HepG2 (cell line): Measurements from ENCODE around the gene SAMD4A. TPM values are rescaled to one million over a fixed set of nuclear protein-coding genes. Genes with fewer than 3 reads are reported as not detected.

Experiments used
- ATAC-seq: fragments of 200-7000 bp; cut with Tn5 transposase; 3 replicates; pipeline ENCODE4 v1.9.1; 2020; ENCODE audit warnings: mild to moderate bottlenecking, moderate library complexity
- BruUV-seq: library from RNA; stranded (reverse); fragments of 400-500 nt; replicated peaks from 2 replicates; lab custom pipeline; 2021; lab: Mats Ljungman, UMichigan
- CTCF ChIA-PET: fragments of 300-600 bp; formaldehyde crosslinking; extraction: SDS; loops from one replicate; lab custom pipeline; 2021; ENCODE audit warnings: low total read pairs, inconsistent platforms, low intra/inter-chr PET ratio; lab: Yijun Ruan, JAX
- POLR2A ChIA-PET: fragments of 350-600 bp; sonication (Branson Sonifier 250); formaldehyde crosslinking; loops from one replicate; lab custom pipeline; 2020; ENCODE audit warnings: antibody characterized with exemption, inconsistent platforms; lab: Yijun Ruan, JAX
- DNase-seq: peaks from one replicate; pipeline ENCODE4 v3.0.0-alpha.2; 2015; ENCODE audit warnings: low spot score
- FAIRE-seq: peaks from 3 replicates; lab custom pipeline; 2011; peaks lifted over from hg19 to GRCh38; lab: Jason Lieb, UNC
- H2AFZ ChIP-seq: one replicate; pipeline ENCODE4 v1.6.1; 2011; ENCODE audit warnings: low read length, inconsistent platforms
- H3K27ac ChIP-seq: fragments of 300-600 bp; 3 replicates; pipeline ENCODE4 v1.8.0; 2011; ENCODE audit warnings: mixed run types, mild to moderate bottlenecking, mixed read lengths, low read length, inconsistent platforms; ENCODE audit not compliant: insufficient read depth; ENCODE audit errors: extremely low read length
- H3K27me3 ChIP-seq, 2 experiments: fragments of 200-600 bp in 1 of 2; 2 replicates in 1 of 2; 3 replicates in 1 of 2; pipeline versions ENCODE4 v1.6.0 to v1.8.0; 2011; ENCODE audit warnings: low read length in 2 of 2, mild to moderate bottlenecking in 2 of 2, moderate library complexity in 2 of 2, inconsistent platforms in 1 of 2; ENCODE audit not compliant: insufficient read depth in 2 of 2, control insufficient read depth in 1 of 2
- H3K36me3 ChIP-seq, 2 experiments: fragments of 200-600 bp in 1 of 2; replicated peaks in 1 of 2; 2 replicates in 1 of 2; 3 replicates in 1 of 2; pipeline versions ENCODE4 v1.5.1 to v1.8.0; 2011; ENCODE audit warnings: low read length in 2 of 2, inconsistent platforms in 1 of 2; ENCODE audit not compliant: insufficient read depth in 2 of 2, control insufficient read depth in 1 of 2
- H3K4me1 ChIP-seq: 2 replicates; pipeline ENCODE4 v1.5.1; 2012; ENCODE audit warnings: low read length, inconsistent platforms; ENCODE audit not compliant: insufficient read depth
- H3K4me2 ChIP-seq: 2 replicates; pipeline ENCODE4 v1.6.0; 2011; ENCODE audit warnings: low read depth, low read length, inconsistent platforms
- H3K4me3 ChIP-seq, 3 experiments: fragments of 200-600 bp in 1 of 3; sonication (generic), shearing (Covaris generic) in 1 of 3; replicated peaks in 1 of 3; 2 replicates each; pipeline ENCODE4 v1.5.1; 2011 to 2016; ENCODE audit warnings: low read length in 3 of 3, inconsistent platforms in 2 of 3, low read depth in 2 of 3, mild to moderate bottlenecking in 2 of 3, control low read depth in 1 of 3, mixed read lengths in 1 of 3; ENCODE audit not compliant: insufficient read depth in 1 of 3
- H3K79me2 ChIP-seq: one replicate; pipeline ENCODE4 v1.6.1; 2011; ENCODE audit warnings: low read length, inconsistent platforms; ENCODE audit not compliant: insufficient read depth
- H3K9ac ChIP-seq: 2 replicates; pipeline ENCODE4 v1.6.0; 2011; ENCODE audit warnings: mild to moderate bottlenecking, low read depth, low read length, inconsistent platforms; ENCODE audit not compliant: insufficient read depth
- H3K9me3 ChIP-seq: 2 replicates; pipeline ENCODE4 v1.5.1; 2012; ENCODE audit warnings: mild to moderate bottlenecking, low read length
- H4K20me1 ChIP-seq: 2 replicates; pipeline ENCODE4 v1.6.0; 2011; ENCODE audit warnings: inconsistent platforms, mild to moderate bottlenecking, low read length, moderate library complexity; ENCODE audit not compliant: insufficient read depth
- GTF2F1 ChIP-seq: fragments of 150-350 bp; IDR thresholded peaks from 2 replicates; pipeline ENCODE4 v1.6.1; 2014; ENCODE audit warnings: low read length
- HMG20A ChIP-seq: IDR thresholded peaks from 2 replicates; pipeline ENCODE4 v1.6.1; 2016; ENCODE audit warnings: borderline replicate concordance
- KIAA2018 ChIP-seq: sonication (generic); formaldehyde crosslinking; IDR thresholded peaks from 2 replicates; pipeline ENCODE4 v1.5.0; 2020; ENCODE audit warnings: mild to moderate bottlenecking, missing genetic modification reagents, borderline replicate concordance
- ZBTB8A ChIP-seq: sonication (generic); formaldehyde crosslinking; IDR thresholded peaks from 2 replicates; pipeline ENCODE4 v1.4.0; 2020; ENCODE audit warnings: mild to moderate bottlenecking, low read depth, missing genetic modification reagents, borderline replicate concordance
- ZFP91 ChIP-seq: sonication (generic); formaldehyde crosslinking; IDR thresholded peaks from 2 replicates; pipeline ENCODE4 v1.9.0; 2022; ENCODE audit warnings: missing genetic modification reagents, mild to moderate bottlenecking, borderline replicate concordance
- ZNF281 ChIP-seq: sonication (generic); formaldehyde crosslinking; IDR thresholded peaks from 2 replicates; pipeline ENCODE4 v1.4.0; 2020; ENCODE audit warnings: missing genetic modification reagents, borderline replicate concordance
- ZNF615 ChIP-seq: sonication (generic); formaldehyde crosslinking; IDR thresholded peaks from 2 replicates; pipeline ENCODE4 v1.5.0; 2020; ENCODE audit warnings: mild to moderate bottlenecking, missing genetic modification reagents, borderline replicate concordance
- ZNF672 ChIP-seq: sonication (generic); formaldehyde crosslinking; IDR thresholded peaks from 2 replicates; pipeline ENCODE4 v1.8.1; 2022; ENCODE audit warnings: missing genetic modification reagents
- WGBS: methylation state at CpG from one replicate; pipeline ENCODE4 v1.1.6; 2017; ENCODE audit warnings: low lambda C conversion rate; 5-methylcytosine and 5-hydroxymethylcytosine counted together
- in situ Hi-C: cut with HindIII; loops from 2 replicates; pipeline ENCODE4 v1.10.0; 2017; ENCODE audit warnings: low pct_unique_long_range_greater_than_20kb; ENCODE audit not compliant: extremely low pct_ligation_motif_present
- intact Hi-C: fragments of 100-400 bp; cut with micrococcal nuclease; formaldehyde crosslinking; loops from one replicate; pipeline ENCODE4 v1.10.0; 2022; ENCODE audit not compliant: unreplicated experiment
- polyA plus RNA-seq, 8 experiments: library from polyadenylated mRNA; depleted of rRNA in 3 of 8; stranded (reverse) in 7 of 8; unstranded in 1 of 8; fragments of >200 nt; fragmentation: Illumina TruSeq in 4 of 8; extraction: Trizol in 4 of 8; gene quantifications; 2 replicates each; pipeline versions ENCODE4 v1.2.1 to v1.2.3, GENCODE V29; 2011 to 2016; ENCODE audit warnings: low read depth in 4 of 8, missing spikeins in 1 of 8, mixed read lengths in 1 of 8; ENCODE audit not compliant: insufficient read depth in 1 of 8
- total RNA-seq, 5 experiments: library from RNA; depleted of rRNA; stranded (reverse); fragments of >200 nt; fragmentation: Illumina TruSeq; extraction: Trizol; gene quantifications; 2 replicates each; pipeline ENCODE4 v1.2.3, GENCODE V29; 2016; ENCODE audit warnings: low read depth in 1 of 5

The SAMD4A gene
- total and polyA plus RNA-seq, 2 of the 13 experiments (the other 11 are each of a cell fraction or from before 2014, with no cell fraction given), result 11.8 to 13.0 TPM

- TF ChIP-seq ZFP91 (CRISPR knock-in tag) (no peak), HMG20A (CRISPR knock-in tag) (no peak)
Measured at GRCh38 chr14:54785778-54786770, 219.1 kb downstream of the SAMD4A start (continued).

GRCh38 chr14:54786838-54787237 lies 219.9 kb downstream of the SAMD4A start:
- H3K27ac ChIP-seq, result no peak overlapping the region
- WGBS, result over 99% methylated on average over 3 of the region's 3 CpGs
- no peak overlapping the region for H3K4me2 ChIP-seq
- ChIA-PET CTCF (no interaction called here), POLR2A (no interaction called here)
- BruUV-seq, result no TSS peak
- DNase-seq, result no peak
- no peak overlapping the region for H3K9ac ChIP-seq
- in situ Hi-C loops (no loop called here), intact Hi-C loops (no loop called here)
- no peaks in the 10 kb centered on the region for H3K79me2 ChIP-seq
- FAIRE-seq, result no peak
- no peak overlapping the region for H3K4me3 ChIP-seq
- H3K4me1 ChIP-seq, result peaks cover 17% of the 10 kb centered on the region; the same call in 1 of the 2 replicates
- H2AFZ ChIP-seq, result no peak overlapping the region
- TF ChIP-seq ZBTB8A (CRISPR knock-in tag) (no peak), ZNF672 (CRISPR knock-in tag) (no peak), KIAA2018 (CRISPR knock-in tag) (no peak), ZNF281 (CRISPR knock-in tag) (no peak), GTF2F1 (no peak), ZNF615 (CRISPR knock-in tag) (no peak)
- no peak for ATAC-seq
- H4K20me1 ChIP-seq, result no peaks in the 10 kb centered on the region
- no peaks in the 10 kb centered on the region for H3K27me3 ChIP-seq
- no peaks in the 10 kb centered on the region for H3K9me3 ChIP-seq
- H3K36me3 ChIP-seq, result peaks cover 52 to 93% of the 10 kb centered on the region in 2 experiments
